ENCODE measurements around the gene CDC123.

- no peak for TF ChIP-seq CTCF (IDR thresholded peaks at IDR 0.05 in 2 of 3, conservative IDR thresholded peaks at IDR 0.05 in 1 of 3; ENCODE audit: borderline replicate concordance in 1 of 3, insufficient read depth in 1 of 3, low read depth in 2 of 3, low read length in 2 of 3)
- no peak for TF ChIP-seq SRF (IDR thresholded peaks at IDR 0.05; ENCODE audit: low read depth)
- TF ChIP-seq POLR2A (IDR thresholded peaks at IDR 0.05; ENCODE audit: borderline replicate concordance, extremely low read depth, insufficient read depth, insufficient read length): no peak
- no peak for TF ChIP-seq ZNF274 (IDR thresholded peaks at IDR 0.05; ENCODE audit: low read depth, low read length)
- no peak for TF ChIP-seq ZFX (IDR thresholded peaks at IDR 0.05)
- TF ChIP-seq EZH2 (IDR thresholded peaks at IDR 0.05): no peak
- TF ChIP-seq POLR2AphosphoS5 (IDR thresholded peaks at IDR 0.05; ENCODE audit: low read depth, low read length): no peak
- no peak for TF ChIP-seq MAX (IDR thresholded peaks at IDR 0.05)
- TF ChIP-seq EZH2phosphoT487 (IDR thresholded peaks at IDR 0.05; ENCODE audit: borderline replicate concordance): no peak
- no peak for TF ChIP-seq ELF1 (IDR thresholded peaks at IDR 0.05; ENCODE audit: borderline replicate concordance, low read depth)
- no peak for TF ChIP-seq SP1 (IDR thresholded peaks at IDR 0.05; ENCODE audit: low read depth)
- no peak for TF ChIP-seq CBX3 (IDR thresholded peaks at IDR 0.05; ENCODE audit: low read depth)
- TF ChIP-seq CEBPB (IDR thresholded peaks at IDR 0.05; ENCODE audit: low read depth): no peak
Observed at GRCh38 chr10:12193193-12193592, 2.8 kb upstream of the CDC123 start.

All from HCT116 (cell line).